ENCODE results near the gene CNTRL.
A peak's percentile ranks its signal among the peaks of the same experiment; 100 is the strongest.

CNTRL gene

DNA sequence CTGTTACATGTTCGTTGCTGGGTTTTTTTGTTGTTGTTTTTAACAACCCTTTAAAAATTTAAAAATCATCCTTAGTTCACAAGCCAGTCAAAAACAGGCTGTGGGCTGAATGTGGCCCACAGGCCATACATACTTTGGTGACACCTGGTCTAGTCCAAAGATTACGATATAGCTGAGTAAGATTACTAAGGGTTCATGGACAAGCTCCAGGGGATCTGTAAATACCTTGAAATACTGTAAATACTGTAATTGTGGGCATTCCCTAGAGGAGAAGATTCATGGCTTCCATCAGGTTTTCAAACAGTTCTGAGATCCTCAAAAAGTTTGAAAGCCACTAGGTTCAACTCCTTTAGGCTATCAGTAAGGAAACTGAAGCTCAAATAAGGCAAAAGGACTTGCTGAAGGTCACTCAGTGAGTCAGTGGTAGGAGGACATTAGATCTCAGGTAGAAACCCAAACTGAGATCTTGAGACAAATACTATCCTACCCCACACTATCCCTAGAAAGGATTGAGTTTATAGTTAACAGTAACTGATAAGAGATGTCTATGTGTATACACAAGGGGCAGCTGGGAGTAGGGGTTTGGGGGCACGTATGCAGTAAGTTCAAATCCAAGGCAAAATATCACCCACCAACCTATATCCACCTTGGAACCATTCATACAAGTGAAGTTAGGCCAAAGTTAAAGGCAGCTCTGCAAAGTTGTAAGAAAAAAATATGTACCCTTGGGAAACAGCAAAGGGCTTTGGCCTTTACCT lies 109.1 kb downstream of the CNTRL start:
- DNase-seq: no peak

DNA sequence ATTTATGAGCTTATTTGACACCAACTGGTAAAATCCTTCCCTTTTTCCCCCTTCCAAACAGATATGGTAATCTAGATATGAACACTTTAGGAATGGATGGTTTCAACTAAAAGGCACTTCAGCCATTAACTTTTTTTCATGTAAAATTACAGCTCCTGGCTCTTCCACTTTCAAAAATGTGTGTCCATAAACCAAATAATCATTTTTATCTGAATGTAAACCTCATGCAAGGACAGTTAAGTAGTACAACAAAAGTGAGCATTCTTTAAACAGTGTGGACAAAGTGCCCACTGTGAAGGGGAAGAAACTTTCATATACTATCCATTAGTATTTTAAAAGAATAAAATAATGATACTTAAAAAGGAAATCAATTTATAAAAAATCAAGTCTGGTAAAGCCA lies 109.7 kb downstream of the CNTRL start:
- DNase-seq: no peak

DNA sequence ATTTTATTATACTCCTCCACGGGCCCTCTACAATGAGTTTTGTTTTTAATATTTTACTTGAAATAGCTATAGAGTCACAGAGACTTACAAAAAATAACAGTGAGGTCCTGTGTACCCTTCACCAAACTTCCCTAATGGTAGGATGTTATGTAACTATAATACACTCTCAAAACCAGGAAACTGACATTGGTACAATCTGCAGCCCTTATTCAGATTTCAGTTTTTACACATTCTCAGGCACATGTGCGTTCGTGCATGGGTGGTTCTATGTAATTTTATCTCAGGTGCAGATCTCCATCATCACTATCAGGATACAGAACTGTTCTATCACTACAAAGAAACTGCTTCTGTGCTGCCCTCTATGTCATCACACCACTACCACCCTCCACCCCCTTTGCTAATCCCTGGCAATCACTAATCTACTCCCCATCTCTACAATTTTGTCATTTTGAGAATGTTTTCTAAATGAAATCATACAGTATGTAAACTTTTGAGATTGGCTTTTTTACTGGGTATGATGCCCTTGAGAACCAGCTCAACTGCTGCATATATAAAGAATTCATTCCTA lies 110.5 kb downstream of the CNTRL start:
- DNase-seq: no peak

GRCh38 chr9:121185774-121186403 lies 111.1 kb downstream of the CNTRL start:
- no peak for DNase-seq

DNA sequence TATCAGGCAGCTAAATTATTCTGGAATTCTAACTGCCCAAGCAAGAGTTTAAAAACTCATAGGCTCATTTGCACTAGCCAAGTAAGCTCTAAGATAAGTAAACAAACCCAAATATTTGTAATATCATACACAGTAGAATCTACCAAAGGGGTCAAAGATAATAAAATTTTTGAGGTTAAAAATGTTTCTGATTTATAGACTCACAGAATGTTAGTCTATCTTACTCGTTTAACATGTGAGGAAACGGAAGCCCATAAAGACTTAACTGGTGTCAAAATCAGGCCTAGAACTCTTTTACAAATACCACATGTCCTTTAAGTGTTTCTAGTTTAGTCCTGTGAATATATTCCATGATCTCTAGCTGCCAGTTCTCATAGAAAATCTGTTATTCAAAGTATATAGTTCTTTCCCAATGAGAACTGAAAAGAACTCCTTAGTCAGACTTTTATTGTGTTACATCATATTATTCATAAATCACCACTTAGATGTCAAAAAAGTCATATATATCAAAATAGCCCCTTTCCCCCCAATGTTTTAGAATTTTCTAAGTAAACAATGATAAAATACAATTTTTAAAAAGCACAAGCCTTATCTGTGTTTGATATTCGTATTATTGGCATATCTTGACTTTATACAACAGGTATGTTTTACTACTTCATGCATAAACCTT lies 113.0 kb downstream of the CNTRL start:
- DNase-seq: no peak

DNA sequence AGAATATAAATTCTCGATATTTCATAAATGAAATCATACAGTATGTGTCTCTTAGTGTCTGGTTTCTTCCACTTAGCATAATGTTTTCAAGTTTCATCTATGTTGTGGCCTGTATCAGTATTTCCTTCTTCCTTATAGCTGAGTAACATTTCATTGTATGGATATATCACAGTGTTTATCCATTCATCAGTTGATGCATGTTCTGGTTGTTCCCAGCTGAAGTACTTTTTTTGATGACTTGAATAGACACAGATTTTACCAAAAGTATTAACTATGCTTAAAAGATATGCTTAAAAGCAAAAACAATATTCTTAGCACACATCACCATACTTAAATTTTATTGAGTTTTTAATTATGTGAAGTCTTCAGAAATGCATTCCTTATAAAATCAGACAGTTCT lies 114.3 kb downstream of the CNTRL start:
- DNase-seq: no peak

DNA sequence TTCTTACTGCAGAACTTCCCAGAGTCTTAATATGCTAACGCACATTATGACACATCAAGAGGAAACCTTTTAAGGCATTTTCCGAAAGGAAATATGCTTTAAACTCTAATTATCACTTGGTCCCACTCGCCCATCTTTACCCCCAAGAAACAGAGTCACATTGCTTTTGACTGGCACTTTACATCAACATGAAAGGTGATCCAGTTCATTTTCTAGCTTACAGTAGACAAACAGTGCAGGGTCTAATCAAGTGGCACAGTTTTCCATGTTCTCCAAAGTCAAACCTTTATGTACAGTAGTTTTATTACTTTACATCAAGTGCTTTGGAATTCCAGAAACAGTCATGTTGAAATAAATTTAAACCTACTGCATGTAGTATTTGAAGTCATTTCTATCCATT lies 114.9 kb downstream of the CNTRL start:
- DNase-seq: no peak

DNA sequence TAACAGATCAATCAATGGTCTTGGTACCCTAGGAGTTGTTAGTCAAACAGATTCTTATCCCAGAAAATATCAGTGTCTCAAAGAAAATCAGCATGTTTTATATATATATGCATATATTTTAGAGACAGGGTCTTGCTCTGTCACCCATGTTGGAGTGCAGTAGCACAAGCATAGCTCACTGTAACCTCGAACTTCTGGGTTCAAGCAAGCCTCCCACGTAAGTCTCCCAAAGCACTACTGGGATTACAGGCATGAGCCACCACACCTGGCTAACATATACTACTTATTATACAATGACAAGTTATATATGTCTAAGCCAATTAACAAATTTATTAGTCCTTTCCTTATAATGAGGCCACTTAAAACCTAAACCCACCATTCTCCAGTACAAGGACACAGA lies 116.5 kb downstream of the CNTRL start:
- no peak for DNase-seq

GRCh38 chr9:121192518-121192917 lies 117.8 kb downstream of the CNTRL start:
- DNase-seq: no peak

- DNase-seq: no peak
These were observed 118.3 kb downstream of the CNTRL start for GRCh38 chr9:121192959-121193640.

GRCh38 chr9:121194730-121195129 lies 120.0 kb downstream of the CNTRL start:
- DNase-seq: no peak

DNA sequence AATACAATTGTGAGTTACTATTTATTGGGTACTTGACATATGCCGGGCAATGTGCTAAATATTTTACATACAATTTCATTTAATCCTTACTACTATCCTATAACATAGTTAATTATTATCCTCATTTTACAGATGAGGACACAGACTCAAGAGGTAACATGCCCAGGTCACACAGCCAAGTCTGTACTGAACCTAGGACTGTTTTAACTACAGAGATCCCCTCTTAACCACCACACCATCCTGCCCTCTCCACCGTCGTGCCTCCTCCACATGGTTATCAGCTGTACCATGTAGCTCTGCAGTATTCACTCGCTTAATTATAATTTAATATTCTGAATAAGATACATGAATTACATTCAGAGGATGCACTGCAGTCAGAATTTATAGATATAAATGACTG lies 121.6 kb downstream of the CNTRL start:
- DNase-seq: no peak

GRCh38 chr9:121197132-121197531 lies 122.4 kb downstream of the CNTRL start:
- no peak for DNase-seq

DNA sequence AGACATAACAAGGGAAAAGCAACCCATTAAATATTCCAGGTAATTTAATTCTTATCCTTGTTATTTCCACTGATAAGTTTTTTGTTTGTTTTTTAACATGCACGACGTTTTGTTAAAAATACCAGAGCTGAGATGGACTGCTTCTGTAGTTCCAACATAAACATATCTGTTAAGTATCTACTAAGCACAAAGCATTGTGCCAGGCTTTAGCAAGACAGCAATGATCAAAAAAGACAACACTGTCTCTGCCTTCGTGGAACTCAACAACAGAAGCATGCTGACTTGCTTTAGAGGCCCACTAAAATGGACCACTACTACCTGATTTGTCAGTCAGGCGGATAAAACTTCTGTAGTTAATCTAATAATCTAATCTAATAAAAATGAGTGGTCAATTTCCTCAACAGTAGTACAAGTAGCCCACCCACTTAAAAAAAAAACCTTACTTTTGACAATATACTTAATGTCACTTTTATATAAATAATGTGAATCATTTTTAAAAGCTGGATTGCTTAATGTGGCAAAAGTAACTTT lies 123.8 kb downstream of the CNTRL start:
- no peak for DNase-seq

DNA sequence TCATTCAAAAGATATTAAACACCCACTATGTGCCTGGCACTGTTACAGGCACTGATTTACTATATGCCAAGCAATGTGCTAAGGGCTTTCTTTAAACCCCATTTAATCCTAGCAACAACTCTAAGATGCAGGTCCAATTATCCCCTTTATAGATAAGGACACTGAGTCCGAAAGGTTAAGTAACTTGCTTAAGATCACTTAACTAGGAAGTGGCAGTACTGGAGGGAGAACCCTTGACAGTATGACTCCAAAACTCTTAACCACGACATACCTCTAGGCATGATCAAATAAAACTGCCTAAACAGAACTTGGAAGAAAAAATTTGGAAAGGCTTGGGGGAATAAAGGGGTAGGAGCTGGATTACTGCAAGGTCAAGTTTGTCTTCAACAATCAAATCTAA lies 125.2 kb downstream of the CNTRL start:
- DNase-seq: no peak

- no peak for DNase-seq
These were observed 125.6 kb downstream of the CNTRL start for GRCh38 chr9:121200356-121200755.

- peak; percentile 62 for DNase-seq
These were observed 126.4 kb downstream of the CNTRL start for GRCh38 chr9:121201045-121201737.

DNA sequence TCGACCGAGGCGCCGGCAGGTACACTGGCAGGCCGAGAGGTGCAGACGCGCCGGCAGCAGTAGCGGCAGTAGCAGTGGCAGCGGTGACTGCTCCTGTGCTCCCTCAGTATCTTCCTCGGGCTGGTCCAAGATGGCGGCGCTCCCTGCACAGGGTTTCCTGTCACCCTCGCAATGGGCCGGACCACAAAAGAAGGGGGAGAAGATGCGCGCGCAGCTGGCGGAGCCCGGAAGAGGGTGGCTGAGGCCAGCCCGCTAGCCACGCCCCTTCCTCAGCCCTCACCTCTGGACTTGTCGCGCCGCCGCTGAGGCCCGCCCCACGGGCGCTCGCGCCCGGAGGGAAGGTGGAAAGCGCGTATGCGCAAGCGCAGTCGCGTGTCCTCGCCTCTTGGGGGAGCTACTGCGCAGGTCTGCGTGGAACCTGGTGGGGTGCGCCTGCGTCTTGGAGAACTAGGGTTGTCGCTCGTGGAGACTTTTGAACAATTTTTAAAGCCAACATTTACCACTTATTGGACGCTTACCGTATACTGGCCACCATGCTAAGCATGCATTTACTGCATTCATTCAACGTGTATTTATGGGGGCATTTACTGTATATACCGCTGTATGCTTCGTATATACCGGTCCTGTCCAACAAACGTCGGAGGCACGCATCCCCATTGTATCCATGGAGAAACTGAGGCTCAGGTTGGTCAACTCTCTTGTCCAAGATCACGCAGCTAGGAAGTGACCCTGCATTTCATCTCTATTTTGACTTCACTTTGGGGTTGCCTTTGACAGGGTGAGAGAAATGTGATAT lies 127.2 kb downstream of the CNTRL start, which contains the start of gene RAB14:
RAB14 (minus strand) TSS at position 132 of the 796 bp plus-strand sequence. CDS start 8,457 bp downstream, outside the sequence.
- peak; percentile 97 for DNase-seq

DNA sequence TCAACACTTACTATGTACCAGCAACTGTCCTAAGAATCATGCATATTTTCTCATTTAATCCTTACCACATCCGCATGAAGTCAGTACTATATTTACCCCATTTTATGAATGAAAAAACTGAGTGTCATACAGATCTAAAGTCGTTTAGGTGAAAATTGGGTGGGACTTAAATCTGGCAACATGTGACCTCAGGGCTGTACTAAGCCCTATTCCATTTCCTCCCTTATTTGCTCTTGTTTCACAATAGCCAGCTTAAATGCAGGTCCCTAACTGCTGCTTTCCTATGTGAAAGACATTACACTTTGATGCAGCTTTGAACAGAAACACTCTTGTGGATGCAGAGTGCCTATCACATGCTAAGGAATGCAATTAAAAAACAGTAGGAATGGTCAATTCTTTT lies 129.4 kb downstream of the CNTRL start:
- no peak for DNase-seq

- DNase-seq: no peak
These were observed 129.9 kb downstream of the CNTRL start for GRCh38 chr9:121204611-121205010.
